NCI-H526 (cell line): ENCODE measurements around the gene WDCP.
"Not testable (repeated sequence)": the region's sequence is repeated elsewhere in the genome, so short reads cannot be mapped to it uniquely, and the experiment has no call there.

Source experiments
- DNase-seq, 2 experiments: peaks; one replicate each; lab custom pipeline; 2025; lab: John Stamatoyannopoulos, UW

Gene WDCP

DNA sequence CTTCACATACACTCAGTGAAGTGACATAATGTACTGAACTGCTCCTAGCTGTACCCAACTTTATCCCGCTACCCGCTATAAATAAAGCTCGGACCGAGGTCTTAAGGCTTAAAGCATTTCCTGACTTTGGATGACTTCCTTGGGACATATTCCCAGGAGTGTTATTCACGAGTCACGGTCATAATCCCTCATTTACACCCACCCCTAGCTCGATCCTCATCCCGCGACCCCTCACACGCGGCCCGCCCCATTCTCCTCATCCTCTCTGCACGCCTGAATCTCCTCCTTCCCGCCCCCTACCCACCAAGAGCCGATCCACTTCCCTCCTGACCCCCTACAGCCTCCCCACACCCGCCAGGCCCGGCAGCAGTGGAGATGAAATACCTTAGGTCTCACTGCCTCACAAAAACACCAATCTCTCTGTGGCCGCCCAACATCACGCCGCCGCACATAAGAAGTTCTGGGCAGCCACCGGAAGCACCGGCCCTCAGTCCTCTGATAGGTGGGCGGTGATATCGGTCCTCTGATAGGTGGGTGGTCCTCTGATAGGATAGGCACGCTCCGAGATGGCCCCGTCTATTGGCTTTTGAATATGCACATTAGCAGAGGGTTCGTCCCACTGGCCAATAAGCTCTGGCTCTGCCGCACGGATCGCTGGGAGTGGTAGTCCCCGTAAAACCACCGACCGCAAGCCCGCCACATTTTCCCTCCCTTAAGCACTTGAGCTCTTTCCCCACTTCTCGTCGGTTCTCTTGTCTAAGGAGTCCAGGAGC, at the start of gene WDCP:
Gene WDCP (minus strand): TSS at position 462 of the 773 bp plus-strand sequence. CDS start 7,897 bp downstream, outside the sequence.
- DNase-seq, result peak; percentile 98 to 99

- DNase-seq, result not testable (repeated sequence)
Observed at GRCh38 chr2:24095171-24095677, 48.0 kb upstream of the WDCP start.

- not testable (repeated sequence) for DNase-seq
Observed at GRCh38 chr2:24093270-24093669, 46.1 kb upstream of the WDCP start.

- no peak for DNase-seq
Observed at GRCh38 chr2:24088821-24089359, 41.7 kb upstream of the WDCP start.

DNA sequence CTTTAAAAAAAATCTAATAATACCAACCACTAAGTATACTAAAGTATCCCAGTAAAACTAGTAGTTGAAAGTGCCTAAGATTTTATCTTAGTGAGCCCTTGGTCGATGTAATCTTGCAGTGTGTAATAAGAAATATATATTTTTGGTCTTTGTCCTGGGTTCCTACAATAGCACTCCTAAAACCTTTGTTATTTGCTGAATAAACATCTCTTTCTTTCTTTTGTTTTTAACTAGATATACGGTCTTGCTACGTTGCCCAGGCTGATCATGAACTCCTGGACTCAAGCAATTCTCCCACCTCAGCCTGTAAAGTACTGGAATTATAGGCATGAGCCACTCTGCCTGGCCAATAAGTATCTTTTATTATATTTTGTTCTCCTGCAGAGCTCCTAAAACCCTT, 39.8 kb upstream of the WDCP start:
- no peak for DNase-seq

DNA sequence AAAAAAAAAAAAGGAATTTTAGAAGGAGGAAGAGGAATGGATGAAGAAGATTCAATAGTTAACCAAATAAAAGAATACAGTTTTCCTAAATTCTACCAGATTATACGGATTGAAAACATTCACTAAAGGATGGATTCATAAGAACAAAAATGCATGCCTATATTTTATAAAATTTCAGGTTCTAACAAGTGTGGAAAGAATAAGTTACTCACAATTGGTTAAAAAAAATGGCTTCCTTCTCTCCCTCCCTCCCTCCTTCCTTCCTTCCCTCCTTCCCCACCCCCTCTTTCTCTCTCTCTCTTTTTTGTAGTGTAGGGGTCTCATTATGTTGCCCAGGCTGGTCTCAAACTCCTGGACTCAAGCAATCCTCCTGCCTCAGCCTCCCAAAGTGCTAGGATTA, 39.0 kb upstream of the WDCP start:
- no peak for DNase-seq

DNA sequence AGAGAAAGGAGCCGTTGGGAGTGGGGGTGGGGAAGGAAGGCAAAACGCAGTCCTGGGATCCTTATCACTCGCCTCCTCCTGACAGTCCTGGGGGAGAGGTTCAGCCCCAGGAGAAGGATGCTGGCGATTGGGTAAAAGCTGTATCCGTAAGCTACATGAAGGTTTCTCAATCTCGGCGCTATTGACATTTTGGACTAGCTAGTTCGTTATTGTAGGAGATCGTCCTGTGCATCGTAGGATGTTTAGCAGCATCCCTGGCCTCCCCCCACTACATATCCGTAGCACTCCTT, 38.0 kb upstream of the WDCP start:
- DNase-seq, result no peak

- peak; percentile 79 to 96 for DNase-seq
Observed at GRCh38 chr2:24084386-24085199, 37.4 kb upstream of the WDCP start, which contains the start of gene TP53I3. TP53I3 (minus strand) TSS chr2:24084834; CDS start chr2:24084326, 508 bp downstream.

- DNase-seq, result peak; percentile 94 to 96
Observed at GRCh38 chr2:24083567-24084385, 36.6 kb upstream of the WDCP start.

- DNase-seq, result peak in 1 of 2 experiments; percentile 35
Observed at GRCh38 chr2:24082787-24083566, 35.8 kb upstream of the WDCP start.

- no peak for DNase-seq
Observed at GRCh38 chr2:24080701-24081100, 33.5 kb upstream of the WDCP start.

DNA sequence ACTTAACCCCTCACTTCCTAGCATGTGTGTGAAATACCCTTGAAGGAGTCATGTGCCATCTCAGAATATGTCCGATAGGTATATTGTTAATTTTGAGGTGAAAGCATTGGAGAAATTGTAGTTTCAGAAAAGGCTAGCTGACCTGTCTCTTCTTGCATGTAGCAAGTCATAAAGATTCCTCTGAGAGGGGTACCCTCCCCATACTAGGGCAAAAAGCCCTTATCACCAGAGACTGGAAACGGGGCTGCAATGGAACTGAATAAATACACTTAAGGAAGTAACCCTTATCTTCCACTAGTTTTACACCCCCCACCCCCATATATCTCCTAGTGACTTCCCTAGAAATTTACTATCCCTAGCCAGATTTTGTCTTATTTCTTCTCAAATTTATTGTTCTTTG, 30.7 kb upstream of the WDCP start:
- DNase-seq, result no peak

- DNase-seq, result peak in 1 of 2 experiments; percentile 50
Observed at GRCh38 chr2:24077535-24077877, 30.3 kb upstream of the WDCP start.

DNA sequence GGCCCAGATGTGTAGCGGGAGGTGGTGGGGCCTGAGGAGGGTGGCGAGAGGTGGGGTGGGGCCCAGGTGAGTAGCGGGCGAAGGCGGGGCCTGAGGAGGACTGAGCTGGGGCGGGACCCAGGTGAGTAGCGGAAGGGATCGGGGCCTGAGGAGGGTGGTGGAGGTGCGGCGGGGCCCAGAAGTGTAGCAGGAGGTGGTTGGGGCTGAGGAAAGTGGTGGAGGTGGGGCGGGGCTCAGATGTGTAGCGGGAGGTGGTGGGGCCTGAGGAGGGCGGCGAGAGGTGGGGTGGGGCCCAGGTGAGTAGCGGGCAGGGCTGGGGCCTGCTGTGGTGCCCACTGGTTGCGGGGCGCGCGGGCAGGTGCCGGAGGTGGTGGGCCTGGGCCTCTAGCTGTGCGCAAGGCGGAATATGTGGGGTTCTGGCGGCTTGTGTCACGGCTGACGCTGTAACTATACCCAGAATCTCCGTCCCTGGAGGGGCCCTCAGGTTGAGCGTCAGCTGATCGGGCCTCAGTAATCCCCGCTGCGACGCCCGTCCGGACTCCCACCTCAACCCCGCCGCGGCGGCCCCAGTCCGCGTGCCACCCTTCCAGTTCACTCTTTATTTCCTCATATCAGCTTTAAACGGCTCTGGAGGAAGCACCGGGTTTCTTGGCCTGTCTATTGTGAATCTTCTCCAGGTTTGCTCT, 29.8 kb upstream of the WDCP start:
- no peak for DNase-seq

GRCh38 chr2:24075915-24076848, 29.0 kb upstream of the WDCP start, which contains the start of gene SF3B6:
SF3B6 (minus strand) TSS chr2:24076326; CDS start chr2:24076229, 97 bp downstream.
- peak; percentile 99 to 100 for DNase-seq

- no peak for DNase-seq
Observed at GRCh38 chr2:24075259-24075658, 28.1 kb upstream of the WDCP start.

- DNase-seq, result no peak
Observed at GRCh38 chr2:24073816-24074215, 26.6 kb upstream of the WDCP start.

GRCh38 chr2:24072259-24072658, 25.1 kb upstream of the WDCP start:
- DNase-seq, result no peak

- DNase-seq, result no peak
Observed at GRCh38 chr2:24065341-24065740, 18.1 kb upstream of the WDCP start.
